HFFc6 (cell line): ENCODE results near the gene DEF6. TPM values are rescaled to one million over a fixed set of nuclear protein-coding genes. Genes with fewer than 3 reads are reported as not detected.

Experiments used
- DNase-seq: peaks from one replicate; pipeline ENCODE4 v3.0.0-alpha.2; 2018
- H3K27ac Mint-ChIP-seq: 2 replicates; pipeline ENCODE4 v1.8.0; 2020; ENCODE audit warnings: mild to moderate bottlenecking, mixed read lengths
- H3K27me3 Mint-ChIP-seq: 2 replicates; pipeline ENCODE4 v1.8.0; 2021; ENCODE audit warnings: mild to moderate bottlenecking, moderate library complexity, mixed read lengths; ENCODE audit not compliant: insufficient read depth
- H3K36me3 Mint-ChIP-seq: 2 replicates; pipeline ENCODE4 v1.8.0; 2021; ENCODE audit warnings: low read depth, mixed read lengths
- H3K4me1 Mint-ChIP-seq: 2 replicates; pipeline ENCODE4 v1.8.0; 2020; ENCODE audit warnings: low read depth, mixed read lengths
- H3K4me3 Mint-ChIP-seq: 2 replicates; pipeline ENCODE4 v1.8.0; 2020; ENCODE audit warnings: mild to moderate bottlenecking, moderate library complexity, mixed read lengths
- H3K9me3 Mint-ChIP-seq: 2 replicates; pipeline ENCODE4 v1.8.0; 2020; ENCODE audit warnings: mild to moderate bottlenecking, mixed read lengths
- CTCF ChIP-seq: fragments of 200-600 bp; sonication (generic); IDR thresholded peaks from 2 replicates; pipeline ENCODE4 v1.5.0; 2021; ENCODE audit warnings: antibody characterized with exemption, mild to moderate bottlenecking
- total RNA-seq, 6 experiments: library from RNA; stranded (reverse); fragmentation: NEBNext Ultra II Directional; extraction: Animal tissue kit (Norgen Biotek cat#: 25700); gene quantifications; 2 replicates in 1 of 6; 3 replicates in 5 of 6; pipeline ENCODE4 v1.2.3, GENCODE V29; 2021

The DEF6 gene
- total RNA-seq, 6 experiments from 2014 or later, result 2.8 to 4.8 (median 3.6) TPM

- TF ChIP-seq CTCF, result no peak
- peaks cover 13% of the 10 kb centered on the region for H3K36me3 Mint-ChIP-seq
- peaks cover 10% of the 10 kb centered on the region for H3K4me1 Mint-ChIP-seq
- H3K4me3 Mint-ChIP-seq, result no peak overlapping the region
- no peak for DNase-seq
- no peak overlapping the region for H3K27ac Mint-ChIP-seq
- peaks cover 2% of the 10 kb centered on the region for H3K27me3 Mint-ChIP-seq
- no peaks in the 10 kb centered on the region for H3K9me3 Mint-ChIP-seq
Measured at GRCh38 chr6:35292494-35292893, 5.1 kb upstream of the DEF6 start.

DNA sequence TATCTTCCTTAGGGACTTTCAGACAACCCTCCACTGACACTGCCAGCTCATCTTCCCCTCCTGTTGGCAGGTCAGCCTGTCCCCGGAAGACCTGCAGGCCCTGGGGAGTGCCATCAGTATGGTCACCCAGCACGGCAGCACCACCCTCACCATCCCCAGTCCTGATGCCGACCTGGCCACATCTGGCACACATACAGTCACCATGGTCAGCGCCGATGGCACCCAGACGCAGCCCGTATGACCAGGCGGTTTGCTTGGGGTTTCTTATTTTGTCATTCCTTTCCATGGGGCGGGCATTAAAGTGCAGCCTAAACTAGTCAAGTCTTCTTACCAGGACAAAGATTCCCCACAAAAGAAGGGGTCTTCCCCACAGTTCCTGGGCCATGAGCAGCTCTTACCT lies 3.9 kb upstream of the DEF6 start:
- H3K9me3 Mint-ChIP-seq, result no peaks in the 10 kb centered on the region
- H3K27me3 Mint-ChIP-seq, result peaks cover 2% of the 10 kb centered on the region
- H3K4me3 Mint-ChIP-seq, result no peak overlapping the region
- no peak for DNase-seq
- H3K36me3 Mint-ChIP-seq, result peaks cover 13% of the 10 kb centered on the region; the same call in 1 of the 2 replicates
- H3K27ac Mint-ChIP-seq, result no peak overlapping the region
- H3K4me1 Mint-ChIP-seq, result peaks cover 12% of the 10 kb centered on the region
- TF ChIP-seq CTCF, result no peak

DNA sequence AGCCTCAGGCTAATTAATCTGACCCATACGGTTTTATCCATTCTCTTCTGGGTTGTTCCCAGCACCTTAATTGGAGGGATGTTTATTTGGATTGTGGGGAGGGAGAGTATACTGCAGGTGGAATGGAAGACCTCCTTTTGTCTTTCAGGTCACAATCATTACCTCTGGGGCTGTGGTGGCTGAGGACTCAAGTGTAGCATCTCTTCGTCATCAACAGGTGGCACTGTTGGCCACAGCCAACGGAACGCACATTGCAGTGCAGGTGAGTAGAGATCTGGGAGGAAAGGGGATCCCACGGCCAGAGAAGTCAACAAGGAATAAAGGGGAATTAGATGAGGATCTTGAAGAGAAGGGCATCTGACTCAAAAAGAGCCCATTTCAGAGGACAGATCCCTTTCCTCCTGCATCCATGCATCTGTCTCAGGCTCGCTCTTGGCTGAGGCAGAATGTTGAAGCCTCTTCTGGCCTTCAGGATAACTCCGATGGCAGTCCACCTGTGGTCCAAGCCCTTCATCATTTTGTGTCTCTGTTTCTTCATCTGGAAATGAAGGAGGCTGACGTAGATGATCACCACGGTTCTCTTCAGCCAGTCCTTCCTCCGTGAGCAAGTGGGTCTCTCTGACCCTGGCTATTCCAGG lies 3.2 kb upstream of the DEF6 start:
- DNase-seq, result peak; percentile 23

GRCh38 chr6:35295036-35295435 lies 2.6 kb upstream of the DEF6 start:
- Mint-ChIP-seq H3K4me3 (no peak overlapping the region), H3K36me3 (peaks cover 11% of the 10 kb centered on the region; the same call in 1 of the 2 replicates), H3K27me3 (peaks cover under 1% of the 10 kb centered on the region; the same call in 1 of the 2 replicates), H3K4me1 (peaks cover 12% of the 10 kb centered on the region), H3K27ac (no peak overlapping the region), H3K9me3 (no peaks in the 10 kb centered on the region)
- no peak for TF ChIP-seq CTCF
- no peak for DNase-seq

More for the DNA sequence above, 3.2 kb upstream of the DEF6 start:
- Mint-ChIP-seq H3K9me3 (no peaks in the 10 kb centered on the region), H3K27me3 (peaks cover 2% of the 10 kb centered on the region), H3K36me3 (peaks cover 13% of the 10 kb centered on the region; the same call in 1 of the 2 replicates), H3K27ac (no peak overlapping the region), H3K4me1 (peaks cover 12% of the 10 kb centered on the region), H3K4me3 (no peak overlapping the region)
- TF ChIP-seq CTCF, result peak; percentile 81

DNA sequence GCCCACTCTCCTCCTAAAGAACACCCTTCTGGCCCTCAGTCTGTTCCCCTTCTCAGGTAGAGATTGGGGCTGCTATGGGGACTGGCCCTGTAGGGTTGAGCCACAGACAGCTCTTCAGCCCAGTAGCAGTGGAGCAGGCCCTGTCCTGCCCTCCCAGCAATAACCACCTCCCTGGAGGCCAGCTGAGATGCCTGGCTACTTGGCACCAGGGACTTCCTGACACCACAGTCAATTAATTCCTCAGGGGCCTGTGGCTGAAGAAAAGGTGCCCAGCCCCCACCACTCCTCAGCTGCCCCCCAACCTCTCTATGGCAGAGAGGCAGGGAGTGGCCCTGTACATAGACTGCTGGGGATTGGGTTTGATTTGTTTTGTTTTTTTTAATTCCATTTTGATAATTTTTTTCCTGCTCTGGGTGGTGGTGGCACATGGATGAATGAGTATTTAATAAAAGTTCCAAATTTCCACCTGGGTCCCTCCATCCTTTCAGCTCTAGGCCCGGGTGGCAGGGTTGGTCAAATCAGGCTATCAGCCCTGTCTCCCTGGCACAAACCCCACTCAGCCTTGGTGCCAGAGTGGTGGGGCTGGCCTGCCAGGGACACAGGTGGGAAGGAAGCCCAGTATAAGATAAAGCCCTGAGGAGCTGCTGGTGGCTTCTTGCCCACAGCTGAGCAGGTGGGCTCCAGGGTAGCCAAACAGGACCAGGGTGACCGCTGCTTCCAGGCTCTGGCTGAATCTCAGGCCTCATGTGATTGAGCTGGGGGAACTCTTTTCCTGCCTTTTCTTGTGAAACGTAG lies 1.9 kb upstream of the DEF6 start:
- H3K27ac Mint-ChIP-seq, result no peak overlapping the region
- no peaks in the 10 kb centered on the region for H3K9me3 Mint-ChIP-seq
- H3K4me1 Mint-ChIP-seq, result peaks cover 12% of the 10 kb centered on the region
- no peaks in the 10 kb centered on the region; the same call in 1 of the 2 replicates for H3K27me3 Mint-ChIP-seq
- H3K36me3 Mint-ChIP-seq, result peaks cover 6% of the 10 kb centered on the region; the same call in 1 of the 2 replicates
- TF ChIP-seq CTCF, result no peak
- no peak overlapping the region for H3K4me3 Mint-ChIP-seq
- DNase-seq, result no peak
